H1 (cell line): ENCODE results near the gene OR5C1. TPM values are rescaled to one million over a fixed set of nuclear protein-coding genes. Genes with fewer than 3 reads are reported as not detected.
A peak's percentile ranks its signal among the peaks of the same experiment; 100 is the strongest.
"Not testable (repeated sequence)": the region's sequence is repeated elsewhere in the genome, so short reads cannot be mapped to it uniquely, and the experiment has no call there.

Source experiments
- CTCF ChIA-PET: fragments of 300-600 bp; sonication (Branson Sonifier 250); formaldehyde crosslinking; loops from one replicate; lab custom pipeline; 2021; ENCODE audit not compliant: partially characterized antibody; lab: Charles Lee
- POLR2A ChIA-PET: fragments of 300-600 bp; sonication (Branson Sonifier 250); formaldehyde crosslinking; loops from one replicate; lab custom pipeline; 2021; ENCODE audit warnings: inconsistent platforms; ENCODE audit not compliant: partially characterized antibody; lab: Charles Lee
- DNase-seq, 2 experiments: peaks; one replicate each; pipeline versions ENCODE4 v3.0.0 to v3.0.0-alpha.2; 2010 to 2022; ENCODE audit warnings: low spot score in 2 of 2, low read depth in 1 of 2, mixed read lengths in 1 of 2
- FAIRE-seq: peaks from 2 replicates; lab custom pipeline; 2011; peaks lifted over from hg19 to GRCh38; lab: Jason Lieb, UNC
- H2AFZ ChIP-seq: 2 replicates; pipeline ENCODE4 v1.8.1; 2012; ENCODE audit warnings: low read length, inconsistent platforms
- H2AK5ac ChIP-seq: 2 replicates; pipeline ENCODE4 v1.6.1; 2013; ENCODE audit warnings: low read depth, low read length
- H2BK120ac ChIP-seq: replicated peaks from 2 replicates; pipeline ENCODE3; 2013; ENCODE audit warnings: low read depth, low read length, inconsistent platforms
- H2BK12ac ChIP-seq: 2 replicates; pipeline ENCODE4 v1.6.1; 2013; ENCODE audit warnings: low read depth, low read length
- H2BK15ac ChIP-seq: 2 replicates; pipeline ENCODE4 v1.6.1; 2013; ENCODE audit warnings: low read length
- H2BK20ac ChIP-seq: 2 replicates; pipeline ENCODE4 v1.6.1; 2013; ENCODE audit warnings: low read length
- H2BK5ac ChIP-seq: 2 replicates; pipeline ENCODE4 v1.6.1; 2013; ENCODE audit warnings: low read depth, low read length
- H3K14ac ChIP-seq: 2 replicates; pipeline ENCODE4 v1.6.1; 2013; ENCODE audit warnings: inconsistent platforms; ENCODE audit not compliant: insufficient read length
- H3K18ac ChIP-seq: 2 replicates; pipeline ENCODE4 v1.6.1; 2013; ENCODE audit warnings: low read length; ENCODE audit errors: extremely low read depth
- H3K23ac ChIP-seq: 2 replicates; pipeline ENCODE4 v1.6.1; 2013; ENCODE audit warnings: inconsistent platforms; ENCODE audit not compliant: insufficient read length
- H3K23me2 ChIP-seq: 2 replicates; pipeline ENCODE4 v1.6.1; 2013; ENCODE audit warnings: low read depth, low read length
- H3K27ac ChIP-seq: 2 replicates; pipeline ENCODE4 v1.6.1; 2011; ENCODE audit warnings: low read depth, low read length, inconsistent platforms
- H3K27me3 ChIP-seq, 4 experiments: replicated peaks in 1 of 4; 1 replicate in 1 of 4; 2 replicates in 3 of 4; pipeline versions ENCODE4 v1.6.1 to v1.8.1; 2011 to 2013; ENCODE audit warnings: low read length in 3 of 4, mild to moderate bottlenecking in 3 of 4, inconsistent platforms in 2 of 4, mixed read lengths in 2 of 4, moderate library complexity in 1 of 4; ENCODE audit not compliant: control insufficient read depth in 3 of 4, insufficient read depth in 3 of 4; ENCODE audit errors: extremely low read depth in 1 of 4
- H3K36me3 ChIP-seq, 4 experiments: 2 replicates each; pipeline versions ENCODE4 v1.6.1 to v1.8.1; 2011 to 2013; ENCODE audit warnings: mild to moderate bottlenecking in 4 of 4, low read length in 3 of 4, moderate library complexity in 2 of 4, control low read depth in 1 of 4, inconsistent platforms in 1 of 4; ENCODE audit not compliant: insufficient read depth in 4 of 4, control insufficient read depth in 2 of 4
- H3K4ac ChIP-seq: replicated peaks from 2 replicates; pipeline ENCODE3; 2013; ENCODE audit warnings: low read length, low read depth, mixed read lengths, inconsistent platforms; ENCODE audit not compliant: insufficient read length
- H3K4me1 ChIP-seq, 4 experiments: replicated peaks in 1 of 4; 1 replicate in 1 of 4; 2 replicates in 3 of 4; pipeline versions ENCODE4 v1.6.1 to v1.8.1; 2011 to 2013; ENCODE audit warnings: low read length in 3 of 4, inconsistent platforms in 2 of 4, mixed read lengths in 1 of 4; ENCODE audit not compliant: insufficient read depth in 4 of 4, control insufficient read depth in 3 of 4
- H3K4me2 ChIP-seq, 2 experiments: 2 replicates each; pipeline versions ENCODE4 v1.6.1 to v1.8.1; 2011 to 2013; ENCODE audit warnings: low read depth in 2 of 2, low read length in 2 of 2, control low read depth in 1 of 2, inconsistent platforms in 1 of 2, mild to moderate bottlenecking in 1 of 2; ENCODE audit not compliant: insufficient read depth in 1 of 2
- H3K4me3 ChIP-seq, 4 experiments: fragments of 200-600, 300-600 bp in 1 of 4; sonication (generic), shearing (Covaris generic), sonication (Bioruptor Twin) in 1 of 4; 2 replicates each; pipeline versions ENCODE4 v1.5.1 to v1.8.1; 2011 to 2016; ENCODE audit warnings: low read length in 4 of 4, low read depth in 3 of 4, control low read depth in 2 of 4, inconsistent platforms in 2 of 4, mild to moderate bottlenecking in 2 of 4, mixed read lengths in 1 of 4, moderate library complexity in 1 of 4; ENCODE audit not compliant: insufficient read depth in 2 of 4; ENCODE audit errors: extremely low read depth in 1 of 4
- H3K56ac ChIP-seq: replicated peaks from 2 replicates; pipeline ENCODE3; 2013; ENCODE audit warnings: low read depth, mild to moderate bottlenecking, mixed read lengths, low read length, inconsistent platforms; ENCODE audit not compliant: insufficient read length
- H3K79me1 ChIP-seq: 2 replicates; pipeline ENCODE4 v1.6.1; 2013; ENCODE audit warnings: low read depth, low read length, control low read depth
- H3K79me2 ChIP-seq, 2 experiments: 2 replicates each; pipeline versions ENCODE4 v1.6.1 to v1.8.1; 2012 to 2013; ENCODE audit warnings: low read length in 2 of 2, mild to moderate bottlenecking in 2 of 2, inconsistent platforms in 1 of 2; ENCODE audit not compliant: insufficient read depth in 2 of 2, control insufficient read depth in 1 of 2
- H3K9ac ChIP-seq, 4 experiments: replicated peaks in 1 of 4; 1 replicate in 1 of 4; 2 replicates in 3 of 4; pipeline versions ENCODE4 v1.6.1 to v1.8.1; 2011 to 2013; ENCODE audit warnings: low read depth in 3 of 4, low read length in 3 of 4, control low read depth in 2 of 4, mild to moderate bottlenecking in 2 of 4, moderate library complexity in 2 of 4, inconsistent platforms in 1 of 4; ENCODE audit errors: extremely low read depth in 1 of 4
- H3K9me3 ChIP-seq, 2 experiments: 2 replicates each; pipeline versions ENCODE4 v1.6.1 to v1.8.1; 2012 to 2013; ENCODE audit warnings: mild to moderate bottlenecking in 2 of 2, moderate library complexity in 2 of 2, control low read depth in 1 of 2, inconsistent platforms in 1 of 2, low read depth in 1 of 2, low read length in 1 of 2, mixed read lengths in 1 of 2; ENCODE audit not compliant: insufficient read depth in 2 of 2
- H4K20me1 ChIP-seq, 2 experiments: replicated peaks in 1 of 2; 2 replicates each; pipeline versions ENCODE3 to v1.8.1; 2011 to 2013; ENCODE audit warnings: inconsistent platforms in 2 of 2, low read length in 2 of 2, mild to moderate bottlenecking in 1 of 2; ENCODE audit not compliant: insufficient read depth in 2 of 2, control insufficient read depth in 1 of 2
- H4K5ac ChIP-seq: 2 replicates; pipeline ENCODE4 v1.6.1; 2013; ENCODE audit warnings: low read length, low read depth, mixed read lengths, inconsistent platforms; ENCODE audit not compliant: insufficient read length
- H4K8ac ChIP-seq: 2 replicates; pipeline ENCODE4 v1.8.0; 2013; ENCODE audit warnings: mild to moderate bottlenecking, moderate library complexity, low read length, inconsistent platforms; ENCODE audit not compliant: insufficient read depth; ENCODE audit errors: extremely low read depth
- H4K91ac ChIP-seq: replicated peaks from 2 replicates; pipeline ENCODE3; 2013; ENCODE audit warnings: low read length, mixed read lengths, inconsistent platforms; ENCODE audit not compliant: insufficient read length
- CTCF ChIP-seq, 3 experiments: IDR thresholded peaks; 1 replicate in 2 of 3; 2 replicates in 1 of 3; pipeline versions ENCODE4 v1.5.1 to v1.6.1; 2011; ENCODE audit warnings: low read length in 3 of 3, mild to moderate bottlenecking in 3 of 3, inconsistent platforms in 2 of 3, low read depth in 1 of 3, moderate library complexity in 1 of 3; ENCODE audit not compliant: insufficient read depth in 1 of 3; ENCODE audit errors: control extremely low read depth in 1 of 3
- RAD21 ChIP-seq, 2 experiments: IDR thresholded peaks in 1 of 2; conservative IDR thresholded peaks in 1 of 2; 2 replicates each; pipeline ENCODE4 v1.6.1; 2011; ENCODE audit warnings: low read depth in 2 of 2, low read length in 2 of 2, improper control_type of control experiment in 1 of 2, inconsistent platforms in 1 of 2, mild to moderate bottlenecking in 1 of 2, moderate library complexity in 1 of 2
- WGBS, 2 experiments: shearing (Covaris generic) in 1 of 2; methylation state at CpG; one replicate each; pipeline versions ENCODE4 v1.1.6 to v1.1.7; 2013 to 2015; ENCODE audit warnings: low lambda C conversion rate in 2 of 2, mixed read lengths in 2 of 2, inconsistent platforms in 1 of 2, low coverage in 1 of 2, missing lambda C conversion rate in 1 of 2; ENCODE audit not compliant: insufficient replicate concordance in 2 of 2, insufficient coverage in 1 of 2, insufficient read length in 1 of 2; ENCODE audit errors: extremely low coverage in 1 of 2, missing lambda C conversion rate in 1 of 2; 5-methylcytosine and 5-hydroxymethylcytosine counted together
- polyA plus RNA-seq, 7 experiments: library from polyadenylated mRNA; depleted of rRNA in 3 of 7; stranded (reverse) in 5 of 7; unstranded in 2 of 7; fragments of >200 nt in 5 of 7; fragments of 200-250 nt in 2 of 7; gene quantifications; 1 replicate in 5 of 7; 2 replicates in 1 of 7; 4 replicates in 1 of 7; pipeline versions ENCODE4 v1.2.1 to v1.2.3, GENCODE V29; 2011 to 2013; ENCODE audit warnings: missing spikeins in 2 of 7, mixed read lengths in 2 of 7
- total RNA-seq: library from RNA; stranded (reverse); fragmentation: NEBNext Ultra II Directional; extraction: Animal tissue kit (Norgen Biotek cat#: 25700); gene quantifications from 2 replicates; pipeline ENCODE4 v1.2.1, GENCODE V29; 2021

Gene OR5C1
- total and polyA plus RNA-seq, 2 of the 8 experiments (the other 6 are each of a cell fraction or from before 2014, with no cell fraction given) = not detected

GRCh38 chr9:122838441-122838840 lies 49.7 kb downstream of the OR5C1 start:
- not testable (repeated sequence) for H2AFZ ChIP-seq, H4K91ac ChIP-seq, FAIRE-seq, H2BK15ac ChIP-seq, H3K4ac ChIP-seq, H3K4me2 ChIP-seq, H3K36me3 ChIP-seq, H2AK5ac ChIP-seq, DNase-seq, H3K79me2 ChIP-seq, H2BK20ac ChIP-seq, H3K23me2 ChIP-seq, H2BK12ac ChIP-seq, H3K4me3 ChIP-seq, H4K20me1 ChIP-seq, H3K79me1 ChIP-seq, H4K5ac ChIP-seq, H3K23ac ChIP-seq, H3K9me3 ChIP-seq, H3K4me1 ChIP-seq, H4K8ac ChIP-seq, H2BK120ac ChIP-seq, H3K14ac ChIP-seq, H3K27me3 ChIP-seq, H2BK5ac ChIP-seq, H3K27ac ChIP-seq, H3K56ac ChIP-seq, H3K18ac ChIP-seq
- POLR2A ChIA-PET = interaction anchor here (0.7 to 1.2 kb wide), 2 partner anchors 11 to 66 kb away, joined by 3 read pairs; no protein-coding TSS in a partner anchor
- WGBS, 2 experiments = 87% methylated on average over 3 of the region's 3 CpGs; no CpG with 5 or more reads in 1 of the 2 experiments
- CTCF ChIA-PET = interaction anchor here (1.5 kb wide), 1 partner anchor 27 kb away, joined by 6 read pairs; no protein-coding TSS in a partner anchor
- TF ChIP-seq RAD21 (IDR thresholded peaks at IDR 0.05 in 1 of 2, conservative IDR thresholded peaks at IDR 0.05 in 1 of 2; ENCODE audit: low read depth in 2 of 2, low read length in 2 of 2) (peak in 1 of 2 experiments; percentile 8; a peak in 1 of 4 replicates), CTCF (IDR thresholded peaks at IDR 0.05; ENCODE audit: control extremely low read depth in 1 of 3, insufficient read depth in 1 of 3, low read depth in 1 of 3, low read length in 3 of 3) (peak in 2 of 3 experiments; percentile 11 to 24; a peak in 2 of 4 replicates)
- TF ChIP-seq, all 59 proteins: peak for 2; not testable (repeated sequence) for 57
- not testable (repeated sequence) for H3K9ac ChIP-seq
